GM12865 (cell line): ENCODE data around the gene POU4F2.

Experiments
- DNase-seq: peaks from one replicate; pipeline ENCODE4 v3.0.0; 2010; ENCODE audit warnings: low read depth
- H3K4me3 ChIP-seq: 2 replicates; pipeline ENCODE4 v1.5.1; 2011; ENCODE audit warnings: mild to moderate bottlenecking, low read depth, low read length, control low read depth
- TF ChIP-seq, protein P1 (sequence below): IDR thresholded peaks from 2 replicates; pipeline ENCODE4 v1.5.1; 2011; ENCODE audit warnings: low read length, control low read depth, low read depth, inconsistent platforms; ENCODE audit not compliant: insufficient read depth; ENCODE audit errors: missing control alignments

Gene POU4F2, protein sequence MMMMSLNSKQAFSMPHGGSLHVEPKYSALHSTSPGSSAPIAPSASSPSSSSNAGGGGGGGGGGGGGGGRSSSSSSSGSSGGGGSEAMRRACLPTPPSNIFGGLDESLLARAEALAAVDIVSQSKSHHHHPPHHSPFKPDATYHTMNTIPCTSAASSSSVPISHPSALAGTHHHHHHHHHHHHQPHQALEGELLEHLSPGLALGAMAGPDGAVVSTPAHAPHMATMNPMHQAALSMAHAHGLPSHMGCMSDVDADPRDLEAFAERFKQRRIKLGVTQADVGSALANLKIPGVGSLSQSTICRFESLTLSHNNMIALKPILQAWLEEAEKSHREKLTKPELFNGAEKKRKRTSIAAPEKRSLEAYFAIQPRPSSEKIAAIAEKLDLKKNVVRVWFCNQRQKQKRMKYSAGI

DNA sequence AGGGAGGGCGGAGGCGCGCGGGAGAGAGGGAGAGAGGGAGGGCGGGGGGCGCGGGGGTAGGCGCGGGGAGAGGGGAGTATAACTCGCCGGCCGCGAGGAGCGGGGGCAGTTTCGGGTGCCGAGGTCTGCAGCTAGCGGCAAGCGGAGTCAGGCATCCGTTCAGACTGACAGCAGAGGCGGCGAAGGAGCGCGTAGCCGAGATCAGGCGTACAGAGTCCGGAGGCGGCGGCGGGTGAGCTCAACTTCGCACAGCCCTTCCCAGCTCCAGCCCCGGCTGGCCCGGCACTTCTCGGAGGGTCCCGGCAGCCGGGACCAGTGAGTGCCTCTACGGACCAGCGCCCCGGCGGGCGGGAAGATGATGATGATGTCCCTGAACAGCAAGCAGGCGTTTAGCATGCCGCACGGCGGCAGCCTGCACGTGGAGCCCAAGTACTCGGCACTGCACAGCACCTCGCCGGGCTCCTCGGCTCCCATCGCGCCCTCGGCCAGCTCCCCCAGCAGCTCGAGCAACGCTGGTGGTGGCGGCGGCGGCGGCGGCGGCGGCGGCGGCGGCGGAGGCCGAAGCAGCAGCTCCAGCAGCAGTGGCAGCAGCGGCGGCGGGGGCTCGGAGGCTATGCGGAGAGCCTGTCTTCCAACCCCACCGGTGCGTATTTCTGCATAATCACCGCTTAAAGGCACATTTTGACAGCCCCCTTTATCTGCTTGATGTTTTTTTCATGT is at the start of gene POU4F2:
Gene POU4F2, plus strand, starts transcription at position 108 of the 720 bp plus-strand sequence. Its CDS starts 248 bp downstream, at position 356.
- peak; percentile 8 for DNase-seq
- TF ChIP-seq, protein P1, sequence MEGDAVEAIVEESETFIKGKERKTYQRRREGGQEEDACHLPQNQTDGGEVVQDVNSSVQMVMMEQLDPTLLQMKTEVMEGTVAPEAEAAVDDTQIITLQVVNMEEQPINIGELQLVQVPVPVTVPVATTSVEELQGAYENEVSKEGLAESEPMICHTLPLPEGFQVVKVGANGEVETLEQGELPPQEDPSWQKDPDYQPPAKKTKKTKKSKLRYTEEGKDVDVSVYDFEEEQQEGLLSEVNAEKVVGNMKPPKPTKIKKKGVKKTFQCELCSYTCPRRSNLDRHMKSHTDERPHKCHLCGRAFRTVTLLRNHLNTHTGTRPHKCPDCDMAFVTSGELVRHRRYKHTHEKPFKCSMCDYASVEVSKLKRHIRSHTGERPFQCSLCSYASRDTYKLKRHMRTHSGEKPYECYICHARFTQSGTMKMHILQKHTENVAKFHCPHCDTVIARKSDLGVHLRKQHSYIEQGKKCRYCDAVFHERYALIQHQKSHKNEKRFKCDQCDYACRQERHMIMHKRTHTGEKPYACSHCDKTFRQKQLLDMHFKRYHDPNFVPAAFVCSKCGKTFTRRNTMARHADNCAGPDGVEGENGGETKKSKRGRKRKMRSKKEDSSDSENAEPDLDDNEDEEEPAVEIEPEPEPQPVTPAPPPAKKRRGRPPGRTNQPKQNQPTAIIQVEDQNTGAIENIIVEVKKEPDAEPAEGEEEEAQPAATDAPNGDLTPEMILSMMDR = no peak
- no peak within 1 kb of the TSS for H3K4me3 ChIP-seq

DNA sequence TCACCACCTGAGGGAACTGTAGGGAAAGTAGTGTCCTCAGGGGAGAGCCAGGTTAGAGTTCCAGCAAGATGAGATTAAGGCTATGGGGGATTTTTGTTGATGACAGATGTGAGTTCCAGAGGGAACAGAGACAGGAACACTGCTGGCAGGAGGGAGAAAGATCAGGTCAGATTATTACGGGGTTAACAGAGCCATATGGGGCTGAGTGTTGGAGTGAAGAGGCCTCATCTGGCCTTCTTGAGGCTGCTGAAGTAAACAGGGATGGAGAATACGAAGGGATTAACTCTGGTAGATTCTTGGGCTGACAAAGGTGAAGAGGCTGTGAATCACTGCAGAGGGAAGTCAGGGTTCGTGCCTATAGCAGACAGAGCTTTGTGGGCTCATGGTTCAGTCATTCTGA is 47.9 kb upstream of the POU4F2 start:
- no peak for DNase-seq
- TF ChIP-seq, protein P1 = no peak
- no peak overlapping the region for H3K4me3 ChIP-seq

DNA sequence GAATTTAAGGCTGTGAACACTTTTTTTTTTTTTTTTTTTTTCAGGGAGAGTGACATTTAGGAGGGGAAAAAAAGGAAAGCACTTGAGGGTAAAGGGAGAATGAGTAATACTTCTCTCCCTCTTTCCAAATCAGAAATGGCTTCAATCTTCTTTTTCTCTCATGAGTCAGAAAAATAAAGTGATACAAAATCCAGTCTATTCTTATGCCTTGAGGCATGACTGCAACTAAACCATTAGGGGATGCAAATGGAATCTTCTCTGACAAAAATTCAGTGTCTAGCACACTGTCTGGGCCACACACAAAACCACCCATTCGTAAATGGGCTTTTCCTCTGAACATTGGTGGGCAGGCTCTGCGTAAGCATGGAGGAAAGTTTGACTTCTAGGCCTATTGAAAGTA is 46.7 kb upstream of the POU4F2 start:
- TF ChIP-seq, protein P1 = no peak
- H3K4me3 ChIP-seq = no peak overlapping the region
- no peak for DNase-seq

DNA sequence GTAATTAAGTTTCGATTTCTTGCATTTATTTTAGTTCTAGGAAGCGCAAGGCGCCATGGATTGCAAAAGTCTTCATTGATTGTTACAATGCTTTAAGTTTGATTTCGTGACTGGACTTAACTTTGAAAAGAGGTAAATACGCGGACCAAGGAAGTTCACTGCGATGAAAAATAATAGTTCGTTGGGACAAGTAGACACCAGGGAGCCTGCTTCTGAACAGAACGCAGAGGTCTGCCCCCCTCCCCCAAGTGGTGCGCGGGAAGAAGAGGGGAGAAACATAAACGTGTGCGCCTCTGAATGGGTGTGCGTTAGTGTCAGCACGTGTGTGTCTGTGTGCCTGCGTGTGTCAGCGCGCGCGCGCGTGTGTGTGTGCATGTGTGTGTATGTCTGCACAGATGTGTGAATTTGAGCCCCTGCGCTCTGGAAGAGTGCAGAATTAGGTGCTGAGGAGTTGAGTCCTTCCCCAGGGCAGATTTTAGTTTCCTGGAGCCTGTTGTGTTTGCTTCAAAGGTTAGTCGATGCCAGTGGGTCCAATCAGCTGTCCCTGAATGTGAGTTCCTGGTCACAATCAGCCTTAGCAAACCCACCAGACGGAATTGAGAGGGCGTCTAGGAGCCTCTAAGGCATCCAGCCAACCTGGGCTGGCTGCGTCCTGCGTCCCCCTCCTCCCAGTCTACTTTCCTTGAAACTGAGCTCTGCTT is 5.8 kb upstream of the POU4F2 start:
- H3K4me3 ChIP-seq = no peak overlapping the region
- TF ChIP-seq, protein P1 = no peak
- DNase-seq = no peak

DNA sequence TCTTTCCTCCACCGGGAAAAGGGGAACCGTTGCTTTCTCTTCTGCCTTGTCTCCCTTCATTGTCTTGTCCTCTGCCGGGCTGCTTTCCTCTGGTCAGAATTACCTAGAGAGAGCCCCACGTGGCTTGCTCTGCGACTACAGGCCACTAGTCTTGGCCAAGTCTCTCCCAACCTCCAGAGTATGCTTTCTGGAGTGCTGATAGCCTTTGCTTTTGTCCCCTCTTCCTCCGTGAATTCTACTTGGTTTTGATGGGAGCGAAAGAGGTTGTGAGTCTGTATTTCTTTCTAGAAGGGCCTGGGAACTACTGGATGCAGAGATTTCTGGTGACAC is 5.3 kb upstream of the POU4F2 start:
- no peak overlapping the region for H3K4me3 ChIP-seq
- DNase-seq = no peak
- TF ChIP-seq, protein P1 = no peak

DNA sequence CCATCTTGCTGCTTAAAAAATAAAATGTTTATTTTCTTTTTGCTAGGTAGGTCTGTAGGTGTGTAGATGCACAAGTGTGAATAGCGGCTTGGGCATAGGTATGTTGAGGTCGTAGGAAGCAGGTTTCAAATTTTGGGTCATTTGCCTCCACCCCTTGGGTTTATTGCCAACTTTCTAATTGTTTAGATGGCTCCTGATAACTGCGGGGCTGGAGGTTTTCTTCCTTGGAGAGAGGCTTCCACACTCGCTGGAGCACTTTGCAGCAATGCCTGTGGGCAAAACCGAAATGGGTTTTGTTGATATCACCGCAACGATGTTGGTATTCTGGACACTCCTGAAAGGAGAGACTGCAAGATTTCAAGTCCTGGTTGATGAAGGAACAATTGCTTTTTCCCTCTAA is 3.9 kb upstream of the POU4F2 start:
- no peak for DNase-seq

More for the DNA sequence above, 3.9 kb upstream of the POU4F2 start:
- no peak overlapping the region for H3K4me3 ChIP-seq
- TF ChIP-seq, protein P1 = no peak
